ENCODE data around the gene NR4A1. TPM values are rescaled to one million over a fixed set of nuclear protein-coding genes. Genes with fewer than 3 reads are reported as not detected.

NR4A1 gene
- total and polyA plus RNA-seq, 10 of the 15 experiments (the other 5 are each of a cell fraction or from before 2014, with no cell fraction given) = 0.05 to 7.9 (median 2.2) TPM; not detected in 1

DNA sequence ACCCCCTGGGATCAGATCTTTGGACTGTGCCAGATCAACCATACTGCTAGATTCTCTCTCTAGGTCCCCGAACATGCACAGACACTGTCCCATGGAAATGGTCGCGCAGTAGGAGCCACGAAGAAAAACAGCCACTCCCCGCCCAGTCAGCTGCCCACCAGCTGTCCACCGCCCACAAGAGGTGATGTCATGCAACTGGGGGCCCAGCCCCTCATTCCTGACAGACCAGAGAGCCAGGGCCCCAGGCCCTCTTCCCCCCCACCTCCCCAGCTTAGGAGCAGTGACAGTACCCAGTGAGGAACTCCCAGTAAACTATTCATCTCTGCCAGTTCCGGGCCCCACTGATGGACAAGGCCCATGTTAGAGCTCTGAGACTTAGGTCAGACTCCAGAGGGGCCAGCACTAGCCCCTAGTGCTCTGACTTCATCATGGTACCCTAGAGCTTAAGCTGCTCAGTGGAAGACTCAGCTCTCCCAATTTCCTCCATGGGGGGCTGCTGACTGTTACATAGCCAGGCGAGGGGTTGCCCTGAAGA lies 48.2 kb upstream of the NR4A1 start:
- peaks cover 11% of the 10 kb centered on the region for H3K4me1 ChIP-seq (ENCODE audit: control insufficient read depth, insufficient read depth, low read length)
- no peak overlapping the region for H3K9ac ChIP-seq (ENCODE audit: control insufficient read depth, insufficient read depth, low read length)
- no peaks in the 10 kb centered on the region for H3K9me3 ChIP-seq (replicated peaks; ENCODE audit: control insufficient read depth, insufficient read depth, low read length)
- CTCF ChIA-PET = interaction anchor here (0.6 to 11.3 kb wide), 13 partner anchors 7 to 121 kb away, joined by 3 to 412 read pairs (median 5); no protein-coding TSS in a partner anchor
- no peaks in the 10 kb centered on the region for H3K79me2 ChIP-seq (ENCODE audit: control insufficient read depth, insufficient read depth, low read length)
- SMC1A ChIA-PET (ENCODE audit: uncharacterized antibody, unreplicated experiment) = interaction anchor here (0.6 to 4.6 kb wide), 12 partner anchors 10 to 120 kb away, joined by 3 to 92 read pairs (median 4); no protein-coding TSS in a partner anchor
- intact Hi-C loops (cut with micrococcal nuclease; ENCODE audit: unreplicated experiment) = no loop called here
- in situ Hi-C loops (cut with MboI) = no loop called here
- H3K4me2 ChIP-seq (ENCODE audit: control insufficient read depth, insufficient read depth) = no peak overlapping the region
- peaks cover 9 to 14% of the 10 kb centered on the region in 2 experiments; a peak in 3 of 4 replicates for H3K27me3 ChIP-seq (replicated peaks in 1 of 2; ENCODE audit: control insufficient read depth in 2 of 2, insufficient read depth in 2 of 2, low read length in 1 of 2)
- POLR2A ChIA-PET = no interaction called here
- ATAC-seq = no peak
- WGBS (ENCODE audit: insufficient coverage, insufficient replicate concordance, low lambda C conversion rate, missing lambda C conversion rate) = 44% methylated on average over 8 of the region's 8 CpGs
- no peak for FAIRE-seq
- RAD21 ChIA-PET (ENCODE audit: unreplicated experiment) = interaction anchor here (1.1 to 6.1 kb wide), 5 partner anchors 10 to 119 kb away, joined by 3 to 131 read pairs (median 5); no protein-coding TSS in a partner anchor
- H3K4me3 ChIP-seq = no peak overlapping the region
- DNase-seq (ENCODE audit: low read depth, low spot score) = no peak
- TF ChIP-seq NR2C2 (IDR thresholded peaks at IDR 0.05; ENCODE audit: borderline replicate concordance, control insufficient read depth, insufficient read length, low read depth) = no peak
- TF ChIP-seq IRF4 (IDR thresholded peaks at IDR 0.05; ENCODE audit: low read depth, low read length) = no peak
- no peaks in the 10 kb centered on the region for H4K20me1 ChIP-seq (ENCODE audit: control insufficient read depth, insufficient read depth)
- H3K27ac ChIP-seq (ENCODE audit: control insufficient read depth, insufficient read depth) = no peak overlapping the region
- H2AFZ ChIP-seq (ENCODE audit: control insufficient read depth, low read depth, low read length) = no peak overlapping the region
- no TSS peak for BruUV-seq (replicated peaks)
- no peaks in the 10 kb centered on the region for H3K36me3 ChIP-seq (ENCODE audit: control insufficient read depth in 2 of 2, insufficient read depth in 2 of 2, low read length in 1 of 2)

DNA sequence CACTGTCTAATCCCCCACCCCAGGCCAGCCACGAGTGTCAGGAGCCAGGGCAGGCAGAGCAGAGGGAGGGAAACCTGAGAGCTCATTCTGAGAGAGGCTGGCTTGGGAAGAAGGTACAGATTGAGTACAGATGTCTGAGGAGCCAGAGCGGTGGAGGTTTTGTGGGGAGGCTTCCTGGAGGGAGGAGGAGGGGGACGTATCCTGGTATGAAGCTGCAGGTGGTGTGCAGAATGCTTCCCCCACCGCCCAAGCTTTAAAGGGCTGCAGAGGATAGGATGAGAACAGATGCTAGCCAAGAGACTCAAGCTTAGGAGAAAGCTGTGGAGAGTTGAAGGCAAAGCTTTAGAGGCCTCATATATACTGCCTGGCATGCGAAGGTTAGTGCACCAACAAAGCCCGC lies 47.7 kb upstream of the NR4A1 start:
- H3K4me3 ChIP-seq = no peak overlapping the region
- in situ Hi-C loops (cut with MboI) (no loop called here), intact Hi-C loops (cut with micrococcal nuclease; ENCODE audit: unreplicated experiment) (no loop called here)
- H3K9ac ChIP-seq (ENCODE audit: control insufficient read depth, insufficient read depth, low read length) = no peak overlapping the region
- H4K20me1 ChIP-seq (ENCODE audit: control insufficient read depth, insufficient read depth) = no peaks in the 10 kb centered on the region
- ChIA-PET SMC1A (ENCODE audit: uncharacterized antibody, unreplicated experiment) (interaction anchor here (0.7 to 4.6 kb wide), 12 partner anchors 11 to 1136 kb away, joined by 3 to 92 read pairs (median 4); no protein-coding TSS in a partner anchor), CTCF (interaction anchor here (0.6 to 11.3 kb wide), 16 partner anchors 8 to 120 kb away, joined by 3 to 412 read pairs (median 5); no protein-coding TSS in a partner anchor), RAD21 (ENCODE audit: unreplicated experiment) (interaction anchor here (1.1 to 6.1 kb wide), 5 partner anchors 11 to 118 kb away, joined by 3 to 131 read pairs (median 5); no protein-coding TSS in a partner anchor), POLR2A (no interaction called here)
- H2AFZ ChIP-seq (ENCODE audit: control insufficient read depth, low read depth, low read length) = no peak overlapping the region
- peaks cover 9 to 19% of the 10 kb centered on the region in 2 experiments; a peak in 3 of 4 replicates for H3K27me3 ChIP-seq (replicated peaks in 1 of 2; ENCODE audit: control insufficient read depth in 2 of 2, insufficient read depth in 2 of 2, low read length in 1 of 2)
- 16% methylated on average over 6 of the region's 6 CpGs for WGBS (ENCODE audit: insufficient coverage, insufficient replicate concordance, low lambda C conversion rate, missing lambda C conversion rate)
- DNase-seq (ENCODE audit: low read depth, low spot score) (no peak), FAIRE-seq (no peak), ATAC-seq (no peak)
- no peak overlapping the region for H3K4me2 ChIP-seq (ENCODE audit: control insufficient read depth, insufficient read depth)
- no TSS peak for BruUV-seq (replicated peaks)
- peaks cover 11% of the 10 kb centered on the region for H3K4me1 ChIP-seq (ENCODE audit: control insufficient read depth, insufficient read depth, low read length)
- H3K36me3 ChIP-seq (ENCODE audit: control insufficient read depth in 2 of 2, insufficient read depth in 2 of 2, low read length in 1 of 2) = no peaks in the 10 kb centered on the region
- TF ChIP-seq DPF2 (IDR thresholded peaks at IDR 0.05) = no peak
- TF ChIP-seq NFYA (IDR thresholded peaks at IDR 0.05; ENCODE audit: borderline replicate concordance, low read depth, low read length) = no peak
- TF ChIP-seq ZZZ3 (IDR thresholded peaks at IDR 0.05; ENCODE audit: control insufficient read depth, insufficient read length, low read depth) = no peak
- TF ChIP-seq, protein P1, sequence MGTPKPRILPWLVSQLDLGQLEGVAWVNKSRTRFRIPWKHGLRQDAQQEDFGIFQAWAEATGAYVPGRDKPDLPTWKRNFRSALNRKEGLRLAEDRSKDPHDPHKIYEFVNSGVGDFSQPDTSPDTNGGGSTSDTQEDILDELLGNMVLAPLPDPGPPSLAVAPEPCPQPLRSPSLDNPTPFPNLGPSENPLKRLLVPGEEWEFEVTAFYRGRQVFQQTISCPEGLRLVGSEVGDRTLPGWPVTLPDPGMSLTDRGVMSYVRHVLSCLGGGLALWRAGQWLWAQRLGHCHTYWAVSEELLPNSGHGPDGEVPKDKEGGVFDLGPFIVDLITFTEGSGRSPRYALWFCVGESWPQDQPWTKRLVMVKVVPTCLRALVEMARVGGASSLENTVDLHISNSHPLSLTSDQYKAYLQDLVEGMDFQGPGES (IDR thresholded peaks at IDR 0.05) = no peak
- no peak for TF ChIP-seq ETV6 (conservative IDR thresholded peaks at IDR 0.05 in 1 of 2, IDR thresholded peaks at IDR 0.05 in 1 of 2; ENCODE audit: borderline replicate concordance in 1 of 2, low read depth in 1 of 2)
- no peak for TF ChIP-seq YY1 (IDR thresholded peaks at IDR 0.05; ENCODE audit: low read depth, low read length)
- TF ChIP-seq ZNF384 (IDR thresholded peaks at IDR 0.05; ENCODE audit: borderline replicate concordance, low read depth, low read length) = no peak
- no peak overlapping the region for H3K27ac ChIP-seq (ENCODE audit: control insufficient read depth, insufficient read depth)
- H3K79me2 ChIP-seq (ENCODE audit: control insufficient read depth, insufficient read depth, low read length) = no peaks in the 10 kb centered on the region
- H3K9me3 ChIP-seq (replicated peaks; ENCODE audit: control insufficient read depth, insufficient read depth, low read length) = no peaks in the 10 kb centered on the region
